NOMO-1 treated with dmso at 0.1 percent for 144 hours (cell line): ENCODE results near the gene EID2B.

Experiments used
- DNase-seq: peaks from one replicate; lab custom pipeline; 2025; ENCODE audit not compliant: unreplicated experiment; lab: John Stamatoyannopoulos, UW

Gene EID2B, protein sequence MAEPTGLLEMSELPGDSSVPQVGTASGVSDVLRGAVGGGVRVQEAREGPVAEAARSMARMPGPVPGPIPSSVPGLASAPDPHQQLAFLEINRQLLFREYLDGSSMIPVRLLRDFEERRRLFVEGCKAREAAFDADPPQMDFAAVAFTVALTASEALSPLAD

DNA sequence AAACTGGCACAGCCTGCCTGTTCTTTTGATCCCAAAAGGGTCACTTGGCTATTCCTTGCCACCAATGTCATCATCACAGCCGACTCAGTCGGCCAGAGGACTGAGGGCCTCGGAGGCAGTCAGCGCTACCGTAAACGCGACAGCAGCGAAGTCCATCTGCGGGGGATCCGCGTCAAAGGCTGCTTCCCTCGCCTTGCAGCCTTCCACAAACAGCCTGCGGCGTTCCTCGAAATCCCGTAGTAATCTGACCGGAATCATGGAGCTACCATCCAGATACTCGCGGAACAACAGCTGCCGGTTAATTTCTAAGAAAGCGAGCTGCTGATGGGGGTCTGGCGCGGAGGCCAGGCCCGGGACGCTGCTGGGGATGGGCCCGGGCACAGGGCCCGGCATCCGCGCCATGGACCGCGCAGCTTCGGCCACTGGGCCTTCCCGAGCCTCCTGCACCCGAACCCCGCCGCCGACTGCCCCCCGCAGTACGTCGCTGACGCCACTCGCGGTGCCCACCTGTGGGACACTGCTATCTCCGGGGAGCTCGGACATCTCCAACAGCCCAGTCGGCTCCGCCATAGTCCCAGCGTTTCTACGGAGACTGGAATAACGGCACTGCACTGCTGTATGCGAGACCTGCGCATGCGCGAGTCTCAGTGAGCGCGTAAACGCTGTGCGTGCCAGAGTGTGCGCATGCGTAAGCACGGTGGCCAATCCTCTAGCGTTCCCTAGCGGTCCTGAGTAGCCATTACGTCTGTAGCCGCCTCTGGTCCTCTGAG, at the start of gene EID2B:
Gene EID2B, minus strand, starts transcription at position 620 of the 770 bp plus-strand sequence. Its CDS starts 50 bp downstream, at position 570.
- peak; percentile 85 for DNase-seq

DNA sequence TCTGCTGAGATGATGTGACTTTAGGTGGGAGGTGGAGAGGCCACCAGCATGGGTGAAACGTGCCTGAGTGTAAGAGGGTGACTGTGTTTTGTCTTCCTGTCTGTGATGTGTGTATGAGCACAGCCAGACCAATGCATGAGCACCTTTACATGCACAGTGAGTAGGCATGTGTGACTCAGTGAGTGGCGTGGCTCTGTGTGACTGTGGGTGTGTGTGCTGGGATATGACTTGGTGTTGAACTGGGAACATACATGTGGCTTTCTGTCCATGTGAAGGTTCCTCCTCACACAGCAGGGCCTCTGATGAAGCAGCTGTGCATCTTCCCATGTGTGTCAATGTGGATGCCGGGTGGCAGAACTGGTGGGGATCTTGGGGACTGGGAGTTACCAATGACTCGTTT, 49.8 kb upstream of the EID2B start:
- no peak for DNase-seq

DNA sequence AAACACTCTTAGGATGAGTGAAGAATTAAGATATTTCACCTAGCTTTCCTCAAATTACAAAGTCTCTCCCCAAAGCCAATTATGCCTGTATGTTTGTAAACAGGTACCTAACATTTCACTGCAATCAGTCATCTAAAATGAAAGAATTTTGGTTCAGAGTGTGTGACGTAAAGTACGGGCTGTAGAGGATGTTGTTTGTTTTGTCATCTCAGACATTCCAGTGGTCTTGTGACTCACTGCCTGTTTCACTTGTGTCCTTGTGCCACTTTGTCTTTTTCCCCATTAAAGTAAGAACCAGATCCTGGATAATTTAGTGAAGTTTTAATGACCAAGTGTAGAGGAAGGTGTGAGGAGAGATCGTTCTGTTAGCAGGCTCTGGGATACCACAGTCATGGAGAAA, 36.0 kb upstream of the EID2B start:
- DNase-seq = no peak

DNA sequence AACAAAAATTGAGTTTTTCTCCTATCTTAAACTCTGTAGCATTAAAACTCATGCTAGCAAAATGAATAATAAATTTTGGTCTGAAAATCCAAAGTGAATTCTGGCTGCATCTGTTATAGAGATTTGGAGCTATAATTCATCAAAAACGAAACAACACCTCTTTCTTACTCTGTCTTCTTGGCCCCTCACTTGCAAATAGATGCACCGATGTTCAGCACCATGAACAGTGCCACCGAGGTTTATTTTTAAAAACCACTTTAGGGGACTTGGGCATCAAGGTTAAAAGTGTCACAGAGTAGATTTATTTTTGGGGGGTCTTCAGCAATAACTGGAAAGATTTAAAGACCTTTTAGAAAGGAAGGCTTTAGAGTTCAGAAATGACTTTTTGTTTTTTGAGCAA, 33.4 kb upstream of the EID2B start:
- DNase-seq = no peak

DNA sequence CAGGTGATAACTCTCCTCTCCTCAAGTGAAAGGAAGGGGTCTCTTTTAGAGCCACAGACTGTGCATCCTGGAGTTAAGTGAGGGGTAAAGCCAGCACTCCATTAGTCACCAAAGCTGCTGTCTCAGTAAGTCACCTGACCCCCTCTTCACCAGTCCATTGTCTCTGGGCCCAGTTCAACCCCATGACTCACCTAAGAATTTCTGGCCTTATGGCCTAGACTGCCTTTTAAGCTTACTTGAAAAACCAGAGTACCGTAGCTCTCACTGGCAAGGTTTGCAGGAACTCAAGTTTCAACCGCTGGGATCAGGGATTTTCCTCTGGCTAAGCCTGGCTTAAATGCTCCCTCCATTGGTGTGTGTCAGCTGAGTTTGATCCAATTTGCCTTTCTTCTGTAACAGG, 30.8 kb upstream of the EID2B start:
- DNase-seq = no peak

DNA sequence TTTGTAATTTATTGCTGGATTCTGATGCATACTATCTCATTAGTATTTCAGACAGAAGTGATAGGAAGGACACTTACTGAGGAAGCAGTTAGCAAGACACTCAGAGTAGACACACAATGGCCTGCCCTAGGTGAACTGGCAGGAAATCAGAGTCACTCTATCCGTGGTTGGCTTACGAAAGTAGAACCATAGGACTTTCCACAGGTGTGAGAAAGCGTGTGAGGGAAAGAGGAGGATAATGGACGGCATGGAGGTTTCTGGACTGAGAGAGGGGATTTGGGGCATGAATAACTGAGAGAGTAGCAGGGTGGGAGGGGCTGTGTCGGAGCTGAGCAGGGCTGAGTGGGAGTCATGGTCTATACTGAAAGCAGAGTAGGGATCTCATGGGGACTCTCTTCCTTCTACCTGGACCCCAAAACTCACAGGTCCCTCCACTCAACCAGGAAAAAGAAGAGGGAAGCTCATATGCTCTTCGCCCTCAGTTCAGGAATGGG, 26.0 kb upstream of the EID2B start:
- DNase-seq = no peak

DNA sequence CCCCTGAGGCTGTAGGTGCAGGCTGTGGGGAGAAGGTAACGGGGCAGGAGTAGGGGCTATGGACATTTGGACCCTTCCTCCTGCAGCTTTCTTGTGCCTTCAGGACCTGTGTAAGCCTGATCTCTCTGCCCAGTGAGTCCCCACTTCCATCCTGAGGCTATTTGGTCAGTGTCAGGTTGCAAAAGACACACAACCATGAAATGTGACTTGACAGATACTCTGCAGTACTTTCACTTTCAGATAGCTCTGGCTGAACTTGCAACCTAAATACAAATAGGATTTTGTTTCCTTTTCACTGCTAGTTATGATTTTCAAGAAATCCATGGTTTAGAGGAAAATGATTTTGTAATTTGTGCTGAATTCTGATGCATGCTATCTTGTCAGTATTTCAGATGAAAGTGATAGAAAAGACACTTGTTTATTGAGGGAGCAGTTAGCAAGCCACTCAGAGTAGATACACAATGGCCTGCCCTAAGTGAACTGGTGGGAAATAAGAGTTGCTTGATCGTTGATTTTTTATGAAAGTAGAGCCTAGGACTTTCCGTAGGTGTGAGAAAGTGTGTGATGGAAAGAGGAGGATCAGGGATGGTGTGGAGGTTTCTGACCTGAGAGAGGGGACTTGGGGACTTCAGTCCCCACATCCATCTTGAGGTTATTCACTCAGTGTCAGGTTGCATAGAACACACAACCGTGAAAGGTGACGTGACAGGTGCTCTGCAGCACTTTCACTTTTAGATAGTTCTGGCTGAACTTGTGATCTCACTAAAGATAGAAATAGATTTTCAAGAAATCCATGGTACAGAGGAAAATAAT, 25.4 kb upstream of the EID2B start:
- DNase-seq = no peak

DNA sequence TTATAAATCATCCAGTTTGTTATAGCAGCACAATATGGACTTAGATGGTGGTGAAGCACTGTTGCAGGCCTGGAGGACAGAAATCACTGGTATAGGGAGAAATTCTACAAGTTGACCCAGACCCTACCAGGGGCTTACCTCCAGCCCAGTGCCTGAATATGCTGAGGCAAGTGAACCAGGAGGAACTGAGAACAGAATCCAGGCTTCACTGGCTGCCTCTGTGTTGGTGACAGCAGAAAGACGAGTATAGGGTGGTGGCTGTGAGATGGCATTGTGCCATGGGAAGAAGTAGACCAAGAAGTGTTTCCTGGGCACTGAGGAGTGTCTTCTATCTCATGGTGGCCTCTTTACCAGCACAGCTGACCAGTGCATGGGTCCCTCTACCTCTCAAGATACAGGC, 23.2 kb upstream of the EID2B start:
- DNase-seq = no peak

DNA sequence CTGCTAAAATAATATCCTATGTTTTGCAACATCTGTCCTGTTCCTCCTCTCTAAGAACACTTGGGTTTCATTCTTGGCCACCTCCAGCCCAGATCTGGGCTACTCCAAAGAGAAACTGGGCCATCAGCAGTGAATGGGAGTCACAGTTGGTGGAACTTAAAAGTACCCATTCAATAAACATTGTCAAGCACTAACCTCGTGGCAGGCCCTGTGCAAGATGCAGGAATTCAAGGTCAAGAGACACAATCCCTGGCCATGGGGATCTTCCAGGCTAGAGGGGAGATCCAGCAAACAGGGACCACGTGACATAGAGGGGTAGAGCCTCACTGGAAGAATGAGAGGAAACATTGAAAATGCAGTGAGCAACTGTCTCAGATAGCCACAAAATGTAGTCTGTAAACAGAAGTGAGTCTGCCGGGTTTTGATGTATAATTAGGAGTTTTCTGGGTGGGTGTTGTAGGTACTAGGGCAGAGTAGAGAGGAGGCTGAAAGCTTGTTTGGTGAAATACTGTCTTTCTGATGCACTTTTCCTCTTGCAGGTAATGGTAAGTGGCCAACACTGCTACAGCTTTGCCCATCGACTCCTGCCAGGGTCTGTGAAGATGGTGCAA, 22.2 kb upstream of the EID2B start:
- DNase-seq = no peak

DNA sequence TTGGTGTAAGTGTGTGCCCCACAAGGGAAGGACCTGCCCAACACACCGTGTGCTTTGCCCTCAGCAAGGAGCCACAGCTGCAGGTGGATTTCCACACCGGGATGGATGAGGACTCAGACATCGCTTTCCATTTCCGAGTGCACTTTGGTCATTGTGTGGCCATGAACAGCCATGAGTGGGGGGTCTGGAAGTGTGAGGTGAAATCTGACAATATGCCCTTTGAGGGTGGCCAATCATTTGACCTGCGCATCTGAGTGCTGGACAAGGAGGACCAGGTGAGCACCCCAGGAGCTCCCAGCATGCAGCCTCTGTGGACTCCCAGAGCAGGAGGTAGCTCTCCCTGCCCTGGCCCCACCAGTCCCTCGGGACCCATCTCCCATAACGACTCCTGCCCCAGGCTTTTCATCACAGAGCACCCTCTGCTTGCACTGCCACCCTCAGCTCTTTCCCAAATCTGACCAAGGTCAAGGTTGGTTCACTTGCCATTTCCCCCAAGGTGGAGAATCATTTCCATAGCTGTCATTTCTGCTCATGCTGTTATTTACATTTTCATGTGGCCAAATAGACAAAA, 20.5 kb upstream of the EID2B start:
- DNase-seq = no peak

DNA sequence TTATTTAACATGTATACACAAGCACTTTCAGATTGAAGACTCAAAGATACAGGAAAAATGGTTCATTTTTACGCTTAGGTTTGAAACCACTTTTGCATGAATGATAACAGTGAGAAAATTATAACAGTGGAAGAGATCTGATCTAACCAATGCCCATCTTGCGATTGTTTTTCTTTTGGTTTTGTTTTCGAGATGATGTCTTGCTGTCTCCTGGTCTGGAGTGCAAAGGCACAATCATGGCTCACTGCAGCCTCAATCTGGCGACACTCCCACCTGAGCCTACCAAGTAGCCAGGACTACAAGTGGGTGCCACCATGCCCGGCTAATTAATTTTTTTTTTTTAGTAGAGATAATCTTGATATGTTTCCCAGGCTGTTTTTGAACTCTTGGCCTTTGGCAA, 17.5 kb upstream of the EID2B start:
- no peak for DNase-seq

DNA sequence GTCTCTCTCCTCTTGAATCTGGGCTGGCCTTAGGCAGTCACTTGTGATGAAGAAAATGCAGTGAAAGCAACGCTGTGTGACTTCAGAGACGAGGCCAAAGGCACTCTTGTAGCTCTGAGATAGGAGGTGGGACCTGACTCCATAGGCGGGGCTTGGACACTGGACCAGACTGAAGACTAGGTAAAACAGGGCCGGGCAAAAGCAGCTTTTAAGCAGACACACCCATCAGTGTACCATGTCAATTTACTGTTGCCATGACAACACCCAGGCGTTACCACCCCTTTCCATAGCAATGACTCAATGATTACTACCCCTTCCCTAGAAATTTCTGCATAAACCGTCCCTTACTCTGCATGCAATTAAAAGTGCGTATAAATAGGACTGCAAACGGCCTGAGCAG, 13.9 kb upstream of the EID2B start:
- no peak for DNase-seq

DNA sequence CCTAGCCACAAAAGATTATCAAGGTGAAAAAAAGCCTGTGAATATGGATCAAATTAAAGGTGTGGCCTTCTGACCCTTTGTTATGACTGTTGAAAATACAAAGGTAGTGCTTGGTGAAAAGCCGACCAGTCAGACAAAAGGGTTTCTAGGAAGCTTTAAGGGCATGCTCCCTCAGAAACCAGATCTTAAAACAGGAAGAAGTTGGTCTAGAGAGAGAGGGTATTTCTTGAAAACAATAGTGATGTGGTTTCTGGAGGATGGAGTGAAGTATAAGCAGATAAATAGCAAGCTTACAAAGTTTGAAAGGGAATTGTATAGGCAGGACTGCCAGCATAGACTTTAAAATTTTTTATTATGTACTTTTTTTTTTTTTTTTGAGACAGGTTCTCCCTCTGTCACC, 12.3 kb upstream of the EID2B start:
- no peak for DNase-seq

DNA sequence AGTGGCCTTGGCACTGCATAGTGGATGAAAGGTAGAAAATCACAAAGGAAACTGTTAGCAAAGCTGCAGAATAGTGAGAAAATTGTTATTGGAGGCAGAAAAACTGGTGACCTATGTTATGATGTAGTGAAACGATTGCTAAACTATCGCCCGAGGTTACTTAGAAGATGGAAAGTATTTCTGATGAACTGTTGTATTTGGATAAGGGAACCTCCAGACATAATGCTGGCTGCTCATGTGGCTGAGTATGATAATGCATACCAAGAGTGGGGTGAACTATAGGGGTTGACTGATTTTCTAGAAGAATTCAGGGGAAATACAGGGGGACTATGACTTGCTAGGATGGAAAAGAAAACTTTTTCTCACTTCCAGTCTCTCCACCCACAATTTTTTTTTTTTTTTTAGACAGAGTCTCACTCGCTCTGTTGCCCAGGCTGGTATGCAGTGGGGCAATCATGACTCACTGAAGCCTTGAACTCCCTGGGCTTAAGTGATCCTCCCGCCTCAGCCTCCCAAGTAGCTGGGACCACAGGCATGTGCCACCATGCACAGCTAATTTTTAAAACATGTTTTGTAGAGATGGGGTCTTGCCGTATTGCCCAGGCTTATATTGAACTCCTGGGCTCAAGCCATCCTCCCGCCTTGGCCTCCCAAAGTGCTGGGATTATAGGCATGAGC, 11.7 kb upstream of the EID2B start:
- no peak for DNase-seq

DNA sequence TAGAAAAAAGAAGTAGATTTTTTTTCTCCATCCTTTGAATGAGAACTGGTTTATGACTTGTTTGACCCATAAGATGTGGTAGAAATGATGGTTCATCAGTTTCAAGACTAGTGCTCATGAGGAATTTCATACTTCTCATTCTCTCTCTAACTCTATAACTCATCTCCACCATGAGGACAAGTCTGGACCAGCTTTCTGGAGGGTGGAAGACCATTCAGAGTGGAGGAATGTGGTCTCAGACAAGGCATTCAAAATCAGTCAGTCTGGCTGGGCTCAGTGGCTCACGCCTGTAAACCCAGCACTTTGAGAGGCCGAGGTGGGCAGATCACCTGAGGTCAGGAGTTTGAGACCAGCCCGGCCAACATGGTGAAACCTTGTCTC, 10.8 kb upstream of the EID2B start:
- no peak for DNase-seq

DNA sequence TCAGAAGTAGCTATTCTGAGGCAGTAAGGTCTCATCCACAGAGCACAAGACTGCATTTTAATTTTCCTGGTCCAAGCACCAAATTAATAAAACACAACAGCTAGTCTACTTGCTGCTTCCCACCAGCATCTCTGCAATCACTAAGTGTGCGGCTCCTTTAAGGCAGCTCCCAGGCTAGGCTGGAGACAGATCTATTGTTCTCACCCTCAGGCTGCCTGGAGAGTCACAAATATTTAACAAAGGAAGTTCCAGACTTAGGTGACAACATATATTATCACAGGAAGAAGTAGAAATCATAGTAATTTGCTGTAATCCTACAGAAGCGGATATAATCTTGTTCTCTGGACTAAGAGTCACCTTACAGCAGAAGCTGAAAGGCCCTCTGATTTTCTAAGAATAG, 9.6 kb upstream of the EID2B start:
- no peak for DNase-seq

DNA sequence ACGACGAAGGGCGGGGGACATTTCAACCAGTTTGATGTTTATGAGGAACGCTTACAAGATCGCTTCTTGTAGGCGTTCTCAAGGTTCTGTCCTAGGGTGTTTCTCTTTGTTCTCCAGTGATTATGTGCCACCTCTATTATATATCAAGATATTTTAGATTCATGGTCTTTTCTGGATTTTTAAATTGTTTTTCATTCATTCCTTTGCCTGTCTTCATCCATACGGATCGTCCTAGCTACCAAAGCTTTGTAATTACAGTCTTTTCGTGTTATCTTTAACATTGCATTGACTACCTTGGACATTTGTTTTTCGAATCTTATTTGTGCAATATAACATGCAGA, 7.7 kb upstream of the EID2B start:
- no peak for DNase-seq

DNA sequence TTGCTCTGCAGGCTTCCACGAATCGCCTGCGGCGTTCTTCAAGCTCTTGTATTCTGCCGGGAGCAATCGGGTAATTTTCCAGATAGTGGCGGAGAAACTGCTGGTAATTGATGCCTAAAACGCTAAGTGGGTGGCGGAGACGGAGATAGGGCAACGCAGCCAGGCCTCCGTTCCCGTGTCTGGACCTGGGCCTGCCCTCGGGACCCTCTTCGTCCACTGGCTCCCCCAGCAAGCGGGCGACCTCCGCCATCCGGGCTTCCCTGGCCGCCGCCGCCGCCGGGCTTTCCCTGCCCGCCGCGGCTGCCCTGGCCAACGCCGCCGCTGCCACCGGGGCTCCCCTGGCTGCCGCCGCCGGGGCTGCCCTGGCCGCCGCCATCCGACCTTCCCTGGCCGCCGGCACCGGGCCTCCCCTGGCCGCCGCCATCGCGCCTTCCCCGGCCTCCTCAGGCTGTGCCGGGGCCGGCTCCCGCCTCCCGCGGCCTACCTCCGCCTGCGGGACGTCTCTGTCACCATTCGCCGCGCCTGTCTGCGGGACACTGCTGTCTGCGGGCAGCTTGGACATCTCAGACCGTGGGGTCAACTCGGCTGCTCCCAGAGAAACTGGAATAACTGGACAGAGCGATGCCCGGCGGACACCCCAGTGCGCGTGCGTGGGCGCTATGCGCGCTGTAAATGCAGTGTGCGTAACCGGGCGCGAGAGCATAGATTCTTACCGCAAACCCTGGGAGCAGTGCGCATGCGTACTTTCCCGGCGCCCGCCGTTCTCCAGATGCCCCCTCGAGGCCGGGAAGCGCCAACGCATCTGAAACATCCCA, 7.1 kb upstream of the EID2B start, which contains the start of gene EID2:
Gene EID2, minus strand, starts transcription at position 644 of the 815 bp plus-strand sequence. Its CDS starts 82 bp downstream, at position 562.
- peak; percentile 92 for DNase-seq

DNA sequence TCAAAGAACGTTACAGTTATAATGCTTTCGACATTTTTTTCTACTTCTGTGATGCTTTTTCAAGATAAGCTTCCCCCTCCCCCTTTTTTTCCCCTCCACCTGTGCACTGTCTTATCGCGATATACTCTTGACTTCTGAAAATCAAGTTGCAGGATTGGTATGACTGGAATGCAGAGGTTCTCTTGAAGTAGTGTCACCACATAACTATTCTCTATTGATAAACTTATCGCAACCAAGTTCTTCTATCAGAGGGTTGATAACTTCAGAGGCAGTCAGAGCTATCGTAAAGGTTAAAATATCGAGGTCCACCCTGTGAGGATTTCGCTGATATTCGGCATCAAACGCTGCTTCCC, 6.5 kb upstream of the EID2B start:
- DNase-seq = no peak

DNA sequence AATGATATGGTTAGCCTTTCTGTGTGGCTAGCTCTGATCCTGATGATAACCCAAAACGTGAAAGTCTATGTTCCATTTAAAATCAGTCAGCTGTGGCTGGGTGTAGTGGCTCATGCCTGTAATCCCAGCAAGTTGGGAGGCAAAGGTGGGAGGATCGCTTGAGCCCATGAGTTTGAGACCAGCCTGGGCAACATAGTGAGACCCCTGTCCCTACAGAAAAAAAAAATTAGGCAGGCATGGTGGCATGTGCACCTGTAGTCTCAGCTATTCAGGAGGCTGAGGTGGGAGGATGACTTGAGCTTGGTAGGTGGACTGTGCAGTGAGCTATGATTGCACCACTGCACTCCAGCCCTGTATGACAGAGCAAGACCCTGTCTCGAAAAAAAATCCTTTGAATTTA, 1.1 kb upstream of the EID2B start:
- DNase-seq = no peak
